HG02571 (cell line): ENCODE data around the gene PRAMEF10.
"Not testable (repeated sequence)": the region's sequence is repeated elsewhere in the genome, so short reads cannot be mapped to it uniquely, and the experiment has no call there.

ENCODE experiments used
- ATAC-seq: cut with Tn5 transposase; IDR thresholded peaks from one replicate; pipeline ENCODE4 v1.9.1; 2021; ENCODE audit warnings: mild to moderate bottlenecking, moderate library complexity; ENCODE audit not compliant: unreplicated experiment

The PRAMEF10 gene, protein sequence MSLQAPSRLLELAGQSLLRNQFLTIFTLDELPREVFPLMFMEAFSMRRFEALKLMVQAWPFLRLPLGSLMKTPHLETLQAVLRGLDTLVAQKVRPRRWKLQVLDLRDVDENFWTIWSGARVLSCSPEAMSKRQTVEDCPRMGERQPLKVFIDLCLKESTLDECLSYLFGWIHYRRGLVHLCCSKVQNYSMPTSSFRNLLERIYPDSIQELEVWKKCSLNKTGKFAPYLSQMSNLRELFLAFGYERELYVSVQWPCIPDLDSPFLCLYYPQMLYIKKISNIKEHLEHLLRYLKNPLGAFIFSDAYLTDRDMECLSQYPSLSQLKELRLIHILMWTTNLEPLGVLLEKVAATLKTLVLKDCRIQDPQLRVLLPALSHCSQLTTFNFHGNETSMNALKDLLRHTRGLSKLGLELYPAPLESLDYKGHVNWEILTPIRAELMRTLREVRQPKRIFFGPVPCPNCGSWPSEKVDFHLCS

DNA sequence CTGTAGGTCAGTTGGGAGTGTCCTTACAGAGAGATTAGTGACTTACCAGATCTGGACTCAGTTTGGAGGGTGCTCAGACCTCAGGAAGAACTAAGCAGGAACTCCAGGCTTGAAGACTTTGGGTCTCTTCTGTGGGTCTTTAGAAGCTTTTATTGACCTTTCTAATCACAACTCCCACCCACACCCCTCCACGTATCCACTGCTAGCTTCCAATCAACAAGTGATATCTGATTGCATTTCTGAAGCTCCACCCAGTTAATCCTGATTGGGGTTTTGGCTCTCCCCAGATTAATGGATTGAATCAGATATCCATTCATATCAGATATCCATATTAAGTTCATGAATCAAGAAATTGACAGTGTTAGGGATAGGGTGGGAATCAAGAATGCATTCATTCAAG, at the start of gene PRAMEF10:
Gene PRAMEF10, minus strand, starts transcription at position 101 of the 400 bp plus-strand sequence. CDS start 2,423 bp downstream, outside the sequence.
- ATAC-seq, result not testable (repeated sequence)

DNA sequence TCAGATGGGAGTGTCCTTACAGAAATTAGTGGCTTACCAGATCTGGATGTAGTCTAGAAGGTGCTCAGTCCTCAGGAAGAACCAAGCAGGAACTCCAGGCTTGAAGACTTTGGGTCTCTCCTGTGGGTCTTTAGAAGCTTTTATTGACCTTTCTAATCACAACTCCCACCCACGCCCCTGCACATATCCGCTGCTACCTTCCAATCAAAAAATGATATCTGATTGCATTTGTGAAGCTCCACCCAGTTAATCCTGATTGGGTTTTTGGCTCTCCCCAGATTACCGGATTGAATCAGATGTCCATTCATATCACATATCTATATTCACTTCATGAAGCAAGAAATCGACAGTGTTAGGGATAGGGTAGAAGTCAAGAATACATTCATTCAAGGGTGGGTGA, 49.4 kb upstream of the PRAMEF10 start, which contains the start of gene PRAMEF6:
Gene PRAMEF6, minus strand, starts transcription at position 101 of the 400 bp plus-strand sequence. CDS start 5,062 bp downstream, outside the sequence.
- not testable (repeated sequence) for ATAC-seq

DNA sequence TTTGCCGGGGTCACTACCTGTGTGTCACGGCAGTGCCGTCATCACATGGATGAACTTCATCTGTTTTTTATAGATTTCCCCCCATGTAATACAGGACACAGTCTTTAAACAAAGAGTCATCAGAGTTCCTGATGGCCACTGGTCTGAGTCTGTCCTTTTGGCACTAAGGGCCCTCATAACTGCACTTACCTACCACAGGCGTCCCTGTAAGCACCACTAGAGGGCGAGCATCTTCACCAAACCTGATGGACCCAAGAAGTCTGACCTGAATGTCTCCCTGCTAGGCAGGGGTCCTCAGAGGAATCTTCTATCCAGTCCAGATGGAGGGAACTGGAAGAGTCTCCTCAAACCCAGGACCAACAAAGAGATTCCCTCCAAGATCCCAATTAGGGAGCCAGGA, 26.3 kb upstream of the PRAMEF10 start:
- ATAC-seq, result not testable (repeated sequence)

DNA sequence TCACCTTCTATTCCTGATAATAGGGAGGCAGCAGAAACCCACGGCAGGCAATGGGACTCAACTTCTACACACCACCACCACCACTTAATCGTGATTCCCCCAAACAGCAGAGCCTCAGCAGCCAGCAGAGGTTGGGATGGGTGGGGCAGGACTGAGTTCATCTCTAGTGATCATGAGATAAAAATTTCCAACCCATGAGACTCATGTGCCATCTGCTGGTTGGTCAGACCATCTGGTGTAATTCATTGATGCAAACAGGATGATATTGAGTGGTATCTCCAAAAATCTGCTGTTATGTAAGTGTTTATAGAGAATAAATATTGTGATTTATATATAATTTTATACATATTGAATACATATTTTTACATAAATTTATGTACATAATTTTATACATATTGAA, 23.7 kb upstream of the PRAMEF10 start:
- ATAC-seq, result not testable (repeated sequence)

DNA sequence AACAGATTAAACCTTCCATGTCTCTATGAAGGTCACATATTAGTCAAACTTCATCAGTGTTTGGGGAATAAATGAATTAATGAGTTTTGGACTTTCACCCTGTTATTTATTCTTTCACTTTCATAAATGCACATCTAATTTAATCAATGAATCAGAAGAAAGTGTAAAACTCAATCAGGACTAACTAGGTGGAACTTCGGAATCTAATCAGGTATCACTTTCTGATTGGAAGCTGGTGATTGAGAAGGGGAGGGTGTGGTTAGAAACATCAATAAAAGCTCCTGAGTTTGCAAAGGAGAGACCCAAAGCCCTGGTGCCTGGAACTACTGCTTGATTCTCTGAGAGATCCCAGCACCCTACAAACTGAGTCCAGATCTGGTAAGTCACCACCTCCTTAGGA, 18.2 kb upstream of the PRAMEF10 start, which contains the start of gene PRAMEF7:
Gene PRAMEF7, plus strand, starts transcription at position 301 of the 400 bp plus-strand sequence. CDS start 1,083 bp downstream, outside the sequence.
- not testable (repeated sequence) for ATAC-seq

DNA sequence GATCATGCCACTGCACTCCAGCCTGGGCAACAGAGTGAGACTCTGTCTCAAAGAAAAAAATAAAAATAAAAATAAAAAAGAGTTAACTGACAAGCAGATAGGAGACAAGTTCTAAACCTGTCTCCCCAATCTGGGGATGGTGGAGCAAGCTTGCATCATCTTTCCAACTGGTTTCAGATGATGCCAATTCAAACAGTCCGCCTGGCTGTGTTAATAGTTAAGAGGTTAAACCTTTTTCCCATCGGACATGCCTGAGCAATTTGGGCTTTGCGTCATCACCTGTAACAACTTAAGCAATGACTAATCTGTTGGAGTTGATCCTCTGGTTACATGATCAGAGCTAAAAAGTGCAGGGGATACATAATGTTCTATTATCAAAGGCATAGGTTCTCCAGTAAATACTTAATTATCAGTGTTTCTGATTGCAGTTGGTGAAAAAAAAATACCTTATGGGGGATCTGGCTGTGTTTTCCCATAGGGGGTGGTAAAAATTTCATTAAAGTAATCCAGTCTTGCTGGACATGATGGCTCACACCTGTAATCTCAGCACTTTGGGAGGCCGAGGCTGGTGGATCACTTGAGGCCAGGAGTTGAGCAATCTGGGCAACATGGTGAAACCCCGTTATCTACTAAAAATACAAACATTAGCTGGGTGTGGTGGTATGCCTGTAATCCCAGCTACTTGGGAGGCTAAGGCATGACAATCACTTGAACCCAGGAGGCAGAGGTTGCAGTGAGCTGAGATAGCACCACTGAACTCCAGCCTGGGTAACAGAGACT, 5.9 kb upstream of the PRAMEF10 start:
- ATAC-seq, result not testable (repeated sequence)

DNA sequence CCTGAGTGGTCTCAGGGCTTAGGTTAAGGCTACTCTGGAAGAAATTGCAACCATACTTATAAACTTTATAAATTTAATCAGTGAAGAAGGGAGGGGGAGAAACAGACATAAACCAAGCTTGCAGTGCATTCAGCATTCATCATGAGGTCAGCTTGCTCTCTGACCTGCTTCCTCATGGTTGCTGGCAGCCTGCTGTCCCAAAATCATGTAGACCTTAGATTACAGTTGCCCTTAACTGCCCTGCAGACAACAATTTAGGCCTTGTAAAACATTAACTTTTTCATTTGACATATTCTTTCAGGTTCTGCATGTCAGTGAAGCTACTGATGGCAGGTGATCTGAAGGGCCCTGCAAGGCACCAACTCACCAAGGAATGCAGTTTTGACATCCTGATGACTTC, 1.1 kb upstream of the PRAMEF10 start:
- ATAC-seq, result not testable (repeated sequence)

DNA sequence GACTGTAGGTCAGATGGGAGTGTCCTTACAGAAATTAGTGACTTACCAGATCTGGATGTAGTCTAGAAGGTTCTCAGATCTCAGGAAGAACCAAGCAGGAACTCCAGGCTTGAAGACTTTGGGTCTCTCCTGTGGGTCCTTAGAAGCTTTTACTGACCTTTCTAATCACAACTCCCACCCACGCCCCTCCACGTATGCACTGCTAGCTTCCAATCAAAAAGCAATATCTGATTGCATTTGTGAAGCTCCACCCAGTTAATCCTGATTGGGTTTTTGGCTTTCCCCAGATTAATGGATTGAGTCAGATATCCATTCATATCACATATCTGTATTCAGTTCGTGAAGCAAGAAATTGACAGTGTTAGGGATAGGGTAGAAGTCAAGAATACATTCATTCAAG, 12.0 kb downstream of the PRAMEF10 start, which contains the start of gene PRAMEF4:
Gene PRAMEF4, minus strand, starts transcription at position 101 of the 400 bp plus-strand sequence. CDS start 2,807 bp downstream, outside the sequence.
- not testable (repeated sequence) for ATAC-seq

DNA sequence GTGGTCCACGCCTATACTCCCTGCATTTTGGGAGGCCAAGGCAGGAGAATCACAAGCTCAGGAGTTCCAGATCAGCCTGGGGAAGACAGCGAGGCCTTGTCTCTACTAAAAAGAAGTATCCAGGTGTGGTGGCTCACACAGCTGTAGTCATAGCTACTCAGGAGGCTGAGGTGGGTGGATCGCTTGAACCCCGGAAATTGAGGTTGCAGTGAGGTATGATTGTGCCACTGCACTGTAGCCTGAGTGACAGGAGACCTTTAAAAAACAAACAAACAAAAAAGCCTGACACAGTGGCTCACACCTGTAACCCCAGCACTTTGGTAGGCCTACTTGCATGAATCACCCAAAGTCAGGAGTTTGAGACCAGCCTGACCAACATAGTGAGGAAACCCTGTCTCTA, 19.6 kb downstream of the PRAMEF10 start:
- ATAC-seq, result not testable (repeated sequence)

DNA sequence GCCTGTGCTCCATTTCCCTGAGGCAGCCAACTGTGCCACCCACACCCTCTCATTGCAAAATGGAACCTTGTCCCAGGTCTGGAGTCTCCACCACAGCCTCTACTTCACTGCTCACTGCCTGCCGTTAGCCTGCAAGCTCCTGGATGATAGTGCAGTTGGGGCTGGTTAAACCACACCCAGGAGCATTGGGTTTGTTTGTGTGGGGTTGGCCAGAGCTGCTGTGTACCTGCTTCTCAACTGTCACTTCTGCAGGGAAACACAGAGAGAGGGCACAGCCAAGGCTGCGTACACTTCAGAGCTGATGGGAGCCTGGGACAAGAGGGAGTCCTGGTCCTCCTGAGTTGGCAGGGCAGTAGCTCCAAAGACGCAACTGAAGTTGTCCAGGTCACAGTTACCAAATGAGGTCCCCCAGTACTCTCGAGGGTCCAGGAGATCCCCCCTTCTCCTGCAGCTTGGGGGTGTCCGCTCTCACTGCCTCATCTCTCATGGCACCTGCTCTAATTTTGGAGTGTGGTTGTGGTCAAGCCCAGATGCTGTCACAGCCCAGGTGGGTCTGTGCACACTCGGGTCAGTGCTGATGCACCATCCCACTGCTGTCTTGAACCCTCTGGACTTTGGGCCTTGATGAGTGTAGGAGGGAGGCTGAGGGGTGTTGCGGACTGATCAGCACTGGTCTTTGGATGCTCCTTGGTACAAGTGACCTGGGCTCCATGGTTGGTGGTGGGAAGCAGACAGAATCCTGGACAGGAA, 34.8 kb downstream of the PRAMEF10 start:
- ATAC-seq, result not testable (repeated sequence)

DNA sequence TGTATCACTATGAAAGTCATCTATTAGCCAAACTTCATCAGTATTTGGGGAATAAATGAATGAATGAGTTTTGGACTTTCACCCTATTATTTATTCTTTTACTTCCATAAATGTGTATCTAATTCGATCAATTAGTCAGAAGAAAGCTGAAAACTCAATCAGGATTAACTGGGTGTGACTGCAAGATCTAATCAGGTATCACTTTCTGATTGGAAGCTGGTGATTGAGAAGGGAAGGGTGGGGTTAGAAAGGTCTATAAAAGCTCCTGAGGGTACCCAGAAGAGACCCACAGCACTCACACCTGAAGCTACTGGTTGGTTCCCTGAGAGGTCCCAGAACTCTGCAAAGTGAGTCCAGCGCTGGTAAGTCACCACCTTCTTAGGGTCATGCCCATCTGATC, 41.3 kb downstream of the PRAMEF10 start, which contains the start of gene PRAMEF2:
Gene PRAMEF2, plus strand, starts transcription at position 301 of the 400 bp plus-strand sequence. CDS start 1,924 bp downstream, outside the sequence.
- not testable (repeated sequence) for ATAC-seq

DNA sequence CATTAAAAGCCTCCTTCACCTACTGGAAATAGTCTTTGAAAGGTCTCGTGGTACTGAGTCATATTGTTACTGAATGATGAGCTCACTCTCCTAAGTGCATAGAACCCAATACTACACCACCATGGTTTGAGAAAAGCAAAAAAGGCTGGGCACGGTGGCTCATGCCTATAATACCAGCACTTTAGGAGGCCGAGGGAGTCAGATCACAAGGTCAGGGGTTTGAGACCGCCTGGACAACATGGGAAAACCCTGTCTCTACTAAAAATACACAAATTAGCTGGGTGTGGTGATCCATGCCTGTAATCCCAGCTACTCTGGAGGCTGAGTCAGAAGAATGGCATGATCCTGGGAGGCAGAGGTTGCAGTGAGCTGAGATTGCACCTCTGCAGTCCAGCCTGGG, 46.3 kb downstream of the PRAMEF10 start:
- no peak for ATAC-seq

DNA sequence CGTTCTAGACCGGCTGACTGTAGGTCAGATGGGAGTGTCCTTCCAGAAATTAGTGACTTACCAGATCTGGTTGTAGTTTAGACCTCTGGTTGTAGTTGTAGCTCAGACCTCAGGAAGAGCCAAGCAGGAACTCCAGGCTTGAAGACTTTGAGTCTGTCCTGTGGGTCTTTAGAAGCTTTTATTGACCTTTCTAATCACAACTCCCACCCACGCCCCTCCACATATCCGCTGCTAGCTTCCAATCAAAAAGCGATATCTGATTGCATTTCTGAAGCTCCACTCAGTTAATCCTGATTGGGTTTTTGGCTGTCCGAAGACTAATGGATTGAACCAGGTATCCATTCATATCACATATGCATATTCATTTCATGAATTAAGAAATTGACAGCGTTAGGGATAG, 49.5 kb downstream of the PRAMEF10 start, which contains the start of gene HNRNPCL1:
Gene HNRNPCL1, minus strand, starts transcription at position 101 of the 400 bp plus-strand sequence. CDS start 431 bp downstream, outside the sequence.
- ATAC-seq, result not testable (repeated sequence)
